Endothelial cell (in vitro differentiated cells): Measurements from ENCODE around the gene HSD3B7. TPM values are rescaled to one million over a fixed set of nuclear protein-coding genes. Genes with fewer than 3 reads are reported as not detected.

ENCODE experiments used
- DNase-seq: peaks from one replicate; pipeline ENCODE4 v3.0.0; 2021; ENCODE audit warnings: low spot score
- H3K27ac Mint-ChIP-seq: one replicate; pipeline ENCODE4 v1.8.0; 2021; ENCODE audit warnings: mixed read lengths, inconsistent platforms; ENCODE audit not compliant: unreplicated experiment
- H3K27me3 Mint-ChIP-seq: one replicate; pipeline ENCODE4 v1.8.0; 2021; ENCODE audit warnings: mild to moderate bottlenecking, moderate library complexity, mixed read lengths, inconsistent platforms; ENCODE audit not compliant: unreplicated experiment
- H3K36me3 Mint-ChIP-seq: one replicate; pipeline ENCODE4 v1.8.0; 2021; ENCODE audit warnings: mild to moderate bottlenecking, low read depth, mixed read lengths, inconsistent platforms; ENCODE audit not compliant: unreplicated experiment
- H3K4me1 Mint-ChIP-seq: one replicate; pipeline ENCODE4 v1.8.0; 2021; ENCODE audit warnings: mild to moderate bottlenecking, mixed read lengths, inconsistent platforms; ENCODE audit not compliant: unreplicated experiment
- H3K4me3 Mint-ChIP-seq: one replicate; pipeline ENCODE4 v1.8.0; 2021; ENCODE audit warnings: mild to moderate bottlenecking, mixed read lengths, inconsistent platforms; ENCODE audit not compliant: unreplicated experiment
- H3K9me3 Mint-ChIP-seq: one replicate; pipeline ENCODE4 v1.8.0; 2021; ENCODE audit warnings: mixed read lengths, inconsistent platforms; ENCODE audit not compliant: unreplicated experiment
- total RNA-seq: library from RNA; stranded (reverse); fragmentation: NEBNext Ultra II Directional; extraction: Animal tissue kit (Norgen Biotek cat#: 25700); gene quantifications from one replicate; pipeline ENCODE4 v1.2.1, GENCODE V29; 2021; ENCODE audit not compliant: unreplicated experiment
- TF ChIP-seq, protein P1 (sequence below): fragments of 200-600 bp; sonication (generic); IDR thresholded peaks from one replicate; pipeline ENCODE4 v1.5.0; 2021; ENCODE audit warnings: antibody characterized with exemption; ENCODE audit not compliant: unreplicated experiment

HSD3B7 gene
- total RNA-seq, 1 donor from 2014 or later: 5.3 TPM

DNA sequence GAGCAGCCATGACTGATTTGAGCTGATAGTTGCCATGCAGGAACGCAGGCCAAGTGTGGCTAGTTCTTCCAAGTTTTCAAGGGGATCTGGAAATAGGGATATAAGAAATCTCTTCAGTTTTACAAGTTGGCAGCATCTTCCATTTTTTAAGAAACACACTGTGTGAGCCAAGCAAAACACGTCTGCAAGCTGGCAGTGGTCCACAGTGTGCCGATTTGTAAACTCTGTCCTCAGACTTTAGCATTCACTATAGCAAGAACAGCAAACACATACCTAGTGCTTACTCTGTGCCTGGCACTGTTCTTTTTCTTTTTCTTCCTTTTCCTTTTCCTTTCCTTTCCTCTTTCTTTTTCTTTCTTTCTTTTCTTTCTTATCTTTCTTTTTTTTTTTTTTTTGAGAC is 33.3 kb upstream of the HSD3B7 start:
- H3K4me1 Mint-ChIP-seq: peaks cover 10% of the 10 kb centered on the region
- H3K27ac Mint-ChIP-seq: no peak overlapping the region
- no peak for DNase-seq
- peak overlapping the region; percentile 47 for H3K4me3 Mint-ChIP-seq
- TF ChIP-seq, protein P1, sequence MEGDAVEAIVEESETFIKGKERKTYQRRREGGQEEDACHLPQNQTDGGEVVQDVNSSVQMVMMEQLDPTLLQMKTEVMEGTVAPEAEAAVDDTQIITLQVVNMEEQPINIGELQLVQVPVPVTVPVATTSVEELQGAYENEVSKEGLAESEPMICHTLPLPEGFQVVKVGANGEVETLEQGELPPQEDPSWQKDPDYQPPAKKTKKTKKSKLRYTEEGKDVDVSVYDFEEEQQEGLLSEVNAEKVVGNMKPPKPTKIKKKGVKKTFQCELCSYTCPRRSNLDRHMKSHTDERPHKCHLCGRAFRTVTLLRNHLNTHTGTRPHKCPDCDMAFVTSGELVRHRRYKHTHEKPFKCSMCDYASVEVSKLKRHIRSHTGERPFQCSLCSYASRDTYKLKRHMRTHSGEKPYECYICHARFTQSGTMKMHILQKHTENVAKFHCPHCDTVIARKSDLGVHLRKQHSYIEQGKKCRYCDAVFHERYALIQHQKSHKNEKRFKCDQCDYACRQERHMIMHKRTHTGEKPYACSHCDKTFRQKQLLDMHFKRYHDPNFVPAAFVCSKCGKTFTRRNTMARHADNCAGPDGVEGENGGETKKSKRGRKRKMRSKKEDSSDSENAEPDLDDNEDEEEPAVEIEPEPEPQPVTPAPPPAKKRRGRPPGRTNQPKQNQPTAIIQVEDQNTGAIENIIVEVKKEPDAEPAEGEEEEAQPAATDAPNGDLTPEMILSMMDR: no peak
- peaks cover 18% of the 10 kb centered on the region for H3K27me3 Mint-ChIP-seq
- H3K9me3 Mint-ChIP-seq: no peaks in the 10 kb centered on the region
- peaks cover 14% of the 10 kb centered on the region for H3K36me3 Mint-ChIP-seq

DNA sequence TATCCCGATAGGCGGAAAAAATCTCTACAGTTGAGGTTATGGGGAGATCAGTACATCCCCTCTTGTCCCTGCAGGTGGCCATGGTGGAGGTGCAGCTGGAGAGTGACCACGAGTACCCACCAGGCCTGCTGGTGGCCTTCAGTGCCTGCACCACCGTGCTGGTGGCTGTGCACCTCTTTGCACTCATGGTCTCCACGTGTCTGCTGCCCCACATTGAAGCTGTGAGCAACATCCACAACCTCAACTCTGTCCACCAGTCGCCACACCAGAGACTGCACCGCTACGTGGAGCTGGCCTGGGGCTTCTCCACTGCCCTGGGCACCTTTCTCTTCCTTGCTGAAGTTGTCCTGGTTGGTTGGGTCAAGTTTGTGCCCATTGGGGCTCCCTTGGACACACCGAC is 31.9 kb upstream of the HSD3B7 start:
- peaks cover 25% of the 10 kb centered on the region for H3K27me3 Mint-ChIP-seq

DNA sequence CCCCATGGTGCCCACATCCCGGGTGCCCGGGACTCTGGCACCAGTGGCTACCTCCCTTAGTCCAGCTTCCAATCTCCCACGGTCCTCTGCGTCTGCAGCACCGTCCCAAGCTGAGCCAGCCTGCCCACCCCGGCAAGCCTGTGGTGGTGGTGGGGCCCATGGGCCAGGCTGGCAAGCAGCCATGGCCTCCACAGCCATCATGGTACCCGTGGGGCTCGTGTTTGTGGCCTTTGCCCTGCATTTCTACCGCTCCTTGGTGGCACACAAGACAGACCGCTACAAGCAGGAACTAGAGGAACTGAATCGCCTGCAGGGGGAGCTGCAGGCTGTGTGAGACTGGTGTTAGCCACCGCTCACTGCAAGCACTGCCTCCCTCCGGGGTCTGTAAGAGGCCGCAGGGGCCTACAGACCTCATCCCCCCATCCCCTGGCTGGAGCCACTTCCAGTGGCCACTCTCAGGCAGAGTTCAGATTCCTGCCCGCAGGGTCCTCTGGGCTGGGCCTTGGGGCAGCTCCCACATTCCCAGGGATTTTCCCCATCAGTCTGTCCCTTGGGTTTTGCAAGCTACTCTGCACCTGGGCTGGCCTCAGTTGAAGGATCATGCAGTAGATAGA is 31.4 kb upstream of the HSD3B7 start:
- no peak overlapping the region for H3K4me3 Mint-ChIP-seq
- peaks cover 15% of the 10 kb centered on the region for H3K4me1 Mint-ChIP-seq

More for the DNA sequence above, 31.9 kb upstream of the HSD3B7 start:
- peaks cover 16% of the 10 kb centered on the region for H3K36me3 Mint-ChIP-seq
- H3K4me1 Mint-ChIP-seq: peaks cover 13% of the 10 kb centered on the region
- H3K9me3 Mint-ChIP-seq: no peaks in the 10 kb centered on the region
- H3K4me3 Mint-ChIP-seq: no peak overlapping the region
- no peak overlapping the region for H3K27ac Mint-ChIP-seq
- DNase-seq: no peak
- TF ChIP-seq, protein P1: no peak

DNA sequence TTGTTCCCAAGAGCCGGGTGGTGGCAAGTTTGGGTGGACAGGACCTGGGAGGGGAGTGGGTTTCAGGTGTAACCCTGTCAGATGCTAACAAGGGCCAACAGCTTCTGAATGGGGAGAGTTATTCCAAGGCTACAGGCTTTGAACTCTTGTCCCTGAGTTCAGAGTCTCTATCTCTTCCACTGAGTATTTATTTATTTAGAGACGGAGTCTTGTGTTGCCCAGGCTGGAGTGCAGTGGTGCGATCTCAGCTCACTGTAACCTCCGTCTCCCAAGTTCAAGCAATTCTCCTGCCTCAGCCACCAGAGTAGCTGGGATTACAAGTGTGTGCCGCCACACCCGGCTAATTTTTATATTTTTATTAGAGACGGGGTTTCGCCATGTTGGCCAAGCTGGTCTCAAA is 30.0 kb upstream of the HSD3B7 start:
- Mint-ChIP-seq H3K27ac (no peak overlapping the region), H3K4me3 (no peak overlapping the region), H3K36me3 (peaks cover 20% of the 10 kb centered on the region), H3K9me3 (no peaks in the 10 kb centered on the region), H3K4me1 (peaks cover 17% of the 10 kb centered on the region), H3K27me3 (peaks cover 25% of the 10 kb centered on the region)
- no peak for DNase-seq
- TF ChIP-seq, protein P1: no peak

More for the DNA sequence above, 31.4 kb upstream of the HSD3B7 start:
- peak; percentile 83 for DNase-seq
- TF ChIP-seq, protein P1: peak; percentile 58
- peaks cover 15% of the 10 kb centered on the region for H3K36me3 Mint-ChIP-seq
- no peaks in the 10 kb centered on the region for H3K9me3 Mint-ChIP-seq
- peaks cover 28% of the 10 kb centered on the region for H3K27me3 Mint-ChIP-seq
- no peak overlapping the region for H3K27ac Mint-ChIP-seq

DNA sequence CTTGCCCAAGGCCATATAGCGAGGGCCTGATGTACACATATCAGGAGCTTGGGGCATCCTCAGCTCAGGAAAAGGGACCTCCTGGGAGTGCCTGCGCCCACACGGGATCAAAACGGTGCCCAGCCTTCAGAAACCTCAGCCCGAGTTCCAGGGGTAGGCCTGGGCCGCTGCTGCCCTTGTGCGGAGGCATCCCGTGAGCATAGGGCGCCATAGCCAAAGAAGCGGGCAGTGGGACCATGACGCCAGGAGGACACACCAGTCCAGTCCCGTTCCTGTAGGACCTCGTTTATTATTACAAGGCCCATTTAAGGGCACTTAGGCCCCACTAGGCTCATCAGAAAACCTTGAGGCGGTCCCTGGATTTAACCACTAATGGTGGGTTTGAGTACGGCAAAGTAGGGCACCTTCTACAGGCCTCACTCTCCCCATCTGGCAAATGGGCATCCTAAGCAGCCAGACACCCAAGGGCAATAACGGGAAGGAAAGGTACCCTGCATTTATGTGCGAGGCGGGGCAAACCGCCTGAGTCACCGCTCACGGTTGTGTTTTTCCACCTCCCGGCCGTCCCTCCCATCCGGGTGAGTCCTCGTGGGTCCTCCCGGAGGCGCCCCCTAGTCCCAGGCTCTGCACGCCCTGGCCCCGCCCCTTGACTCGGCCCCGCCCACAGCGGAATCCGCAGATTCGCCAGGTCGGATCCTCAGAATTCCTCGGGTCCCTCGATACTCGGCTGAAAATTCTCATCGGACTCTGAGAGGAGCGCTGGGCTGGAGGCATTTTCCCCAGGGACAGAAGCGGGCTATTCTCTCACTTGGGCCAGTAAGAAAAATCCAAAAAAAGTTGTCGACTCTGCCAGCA is 28.2 kb upstream of the HSD3B7 start:
- Mint-ChIP-seq H3K9me3 (no peaks in the 10 kb centered on the region), H3K36me3 (peaks cover 35% of the 10 kb centered on the region), H3K4me3 (peak overlapping the region; percentile 93), H3K4me1 (peaks cover 13% of the 10 kb centered on the region), H3K27ac (peak overlapping the region; percentile 97), H3K27me3 (peaks cover 30% of the 10 kb centered on the region)
- DNase-seq: peak; percentile 91
- TF ChIP-seq, protein P1: no peak
